Spleen (tissue), 3 donors: ENCODE results near the gene DHX9.

ENCODE experiments used
- POLR2A ChIP-seq, 3 donors: fragments of 450-650 bp; IDR thresholded peaks; one replicate each; pipeline ENCODE4 v1.5.1; 2017; ENCODE audit warnings: antibody characterized with exemption in 3 of 3, mild to moderate bottlenecking in 1 of 3
- POLR2AphosphoS5 ChIP-seq, 3 donors: sonication (generic); formaldehyde crosslinking; IDR thresholded peaks; one replicate each; pipeline ENCODE4 v1.5.1; 2017; ENCODE audit warnings: antibody characterized with exemption in 3 of 3

- TF ChIP-seq POLR2A (IDR thresholded peaks at IDR 0.05) = no peak
- no peak for TF ChIP-seq POLR2AphosphoS5 (IDR thresholded peaks at IDR 0.05)
Observed at GRCh38 chr1:182877842-182878241, 38.7 kb downstream of the DHX9 start.
